AG04450 (cell line): ENCODE results near the gene KRTAP5-6. TPM values are rescaled to one million over a fixed set of nuclear protein-coding genes. Genes with fewer than 3 reads are reported as not detected.

Source experiments
- CTCF ChIA-PET: fragments of 300-600, 350-600 bp; formaldehyde crosslinking; extraction: SDS; loops from one replicate; lab custom pipeline; 2022; ENCODE audit warnings: antibody characterized with exemption, inconsistent platforms; lab: Charles Lee
- POLR2A ChIA-PET: fragments of 350-600 bp; formaldehyde crosslinking; extraction: SDS; loops from one replicate; lab custom pipeline; 2021; ENCODE audit warnings: antibody characterized with exemption, inconsistent platforms; lab: Yijun Ruan, JAX
- DNase-seq: peaks from one replicate; pipeline ENCODE4 v3.0.0-alpha.2; 2011; ENCODE audit warnings: low read depth, low spot score
- H3K27ac ChIP-seq: one replicate; pipeline ENCODE4 v1.5.1; 2012; ENCODE audit warnings: low read depth, low read length, control low read depth
- H3K27me3 ChIP-seq: one replicate; pipeline ENCODE4 v1.6.0; 2012; ENCODE audit warnings: low read length; ENCODE audit not compliant: control insufficient read depth, insufficient read depth
- H3K4me3 ChIP-seq: 2 replicates; pipeline ENCODE4 v1.5.1; 2011; ENCODE audit warnings: mild to moderate bottlenecking, low read depth, low read length, control low read depth
- H3K9me3 ChIP-seq: 2 replicates; pipeline ENCODE4 v1.5.1; 2012; ENCODE audit warnings: low read length; ENCODE audit not compliant: control insufficient read depth, insufficient read depth
- CTCF ChIP-seq: IDR thresholded peaks from 2 replicates; pipeline ENCODE4 v1.5.1; 2011; ENCODE audit warnings: low read depth, low read length, control low read depth, inconsistent platforms
- polyA plus RNA-seq: library from polyadenylated mRNA; depleted of rRNA; stranded (reverse); fragments of >200 nt; gene quantifications from 2 replicates; pipeline ENCODE4 v1.2.3, GENCODE V29; 2011; rRNA removed

KRTAP5-6 gene
- polyA plus RNA-seq, 1 experiment: not detected

GRCh38 chr11:1746511-1746931, 49.5 kb downstream of the KRTAP5-6 start:
- CTCF ChIA-PET: no interaction called here
- DNase-seq: no peak
- POLR2A ChIA-PET: no interaction called here

GRCh38 chr11:1746956-1747752, 50.2 kb downstream of the KRTAP5-6 start:
- H3K4me3 ChIP-seq: no peak overlapping the region
- peaks cover 18% of the 10 kb centered on the region for H3K9me3 ChIP-seq
- H3K27ac ChIP-seq: no peak overlapping the region
- no peak for DNase-seq
- TF ChIP-seq CTCF: no peak
- H3K27me3 ChIP-seq: peaks cover 18% of the 10 kb centered on the region
- CTCF ChIA-PET: no interaction called here
- POLR2A ChIA-PET: no interaction called here

More at GRCh38 chr11:1746511-1746931, 49.5 kb downstream of the KRTAP5-6 start:
- H3K27me3 ChIP-seq: peaks cover 20% of the 10 kb centered on the region
- peaks cover 18% of the 10 kb centered on the region for H3K9me3 ChIP-seq
- no peak for TF ChIP-seq CTCF
- no peak overlapping the region for H3K27ac ChIP-seq
- H3K4me3 ChIP-seq: no peak overlapping the region

Other genes with a start within 250 kb of the KRTAP5-6 start
- gene MOB2, start 210.4 kb upstream of the KRTAP5-6 start, polyA plus RNA-seq: 19.9 and 29.7 TPM in 2 replicates
- 1.5 and 2.1 TPM in 2 replicates for gene DUSP8, start 124.9 kb upstream of the KRTAP5-6 start, polyA plus RNA-seq
- gene KRTAP5-1, start 111.9 kb upstream of the KRTAP5-6 start, polyA plus RNA-seq: not detected in 2 replicates
- gene KRTAP5-2, start 98.9 kb upstream of the KRTAP5-6 start, polyA plus RNA-seq: not detected in 2 replicates
- gene KRTAP5-3, start 88.7 kb upstream of the KRTAP5-6 start, polyA plus RNA-seq: not detected in 2 replicates
- not detected in 2 replicates for gene KRTAP5-4, start 75.1 kb upstream of the KRTAP5-6 start, polyA plus RNA-seq
- gene KRTAP5-5, start 67.4 kb upstream of the KRTAP5-6 start, polyA plus RNA-seq: not detected in 2 replicates
- gene IFITM10, start 53.4 kb downstream of the KRTAP5-6 start, polyA plus RNA-seq: 0.04 TPM in 1 of 2 replicates, not detected in the other
- 77.8 and 136 TPM in 2 replicates for gene CTSD, start 66.7 kb downstream of the KRTAP5-6 start, polyA plus RNA-seq
- gene SYT8, start 137.8 kb downstream of the KRTAP5-6 start, polyA plus RNA-seq: not detected in 2 replicates
- not detected in 2 replicates for gene TNNI2, start 141.8 kb downstream of the KRTAP5-6 start, polyA plus RNA-seq
- 0.10 TPM in 1 of 2 replicates, not detected in the other for gene LSP1, start 155.9 kb downstream of the KRTAP5-6 start, polyA plus RNA-seq
- gene PRR33, start 194.7 kb downstream of the KRTAP5-6 start, polyA plus RNA-seq: not detected in 2 replicates
- gene TNNT3, start 222.5 kb downstream of the KRTAP5-6 start, polyA plus RNA-seq: not detected in 2 replicates